Measurements from ENCODE around the gene CYB5A. TPM values are rescaled to one million over a fixed set of nuclear protein-coding genes. Genes with fewer than 3 reads are reported as not detected.

CYB5A gene
- total and polyA plus RNA-seq, 9 of the 15 experiments (the other 6 are each of a cell fraction or from before 2014, with no cell fraction given), result 11.9 to 22.6 (median 14.1) TPM

DNA sequence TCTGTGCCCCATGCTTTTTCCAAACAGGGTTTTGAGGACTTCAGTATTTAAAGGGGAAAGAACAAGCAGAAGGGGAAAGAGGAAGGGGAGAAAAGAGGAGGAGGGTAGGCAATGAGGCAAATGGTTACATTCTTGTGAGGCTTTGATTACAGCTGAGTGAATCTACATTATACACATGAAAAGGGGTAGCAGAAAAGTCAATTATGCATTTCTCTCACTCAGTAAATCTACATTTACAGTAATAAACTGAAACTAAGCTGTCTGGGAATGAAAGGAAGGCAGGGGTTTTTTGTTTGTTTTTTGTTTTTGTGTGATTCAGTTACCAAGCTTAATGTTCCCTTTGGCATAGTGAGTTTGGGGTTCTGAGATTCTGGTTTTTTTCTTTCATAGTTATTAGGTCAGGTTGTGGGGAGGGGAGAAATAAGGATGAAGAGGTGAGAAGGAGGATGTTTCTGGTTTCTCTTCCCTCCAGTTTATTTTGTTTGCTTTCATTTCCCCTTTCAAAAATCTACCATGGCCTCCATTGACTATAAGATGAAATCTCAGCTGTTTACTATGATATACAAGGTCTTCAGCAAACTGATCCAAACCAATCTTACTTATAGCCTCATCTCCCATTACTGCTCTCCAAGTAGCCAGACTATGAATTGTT lies 42.6 kb upstream of the CYB5A start (continued):
- TF ChIP-seq U2AF2 (optimal IDR thresholded peaks at IDR 0.05; ENCODE audit: low read depth, low read length), result no peak
- TF ChIP-seq NR1H2 (CRISPR knock-in tag; IDR thresholded peaks at IDR 0.05), result no peak
- TF ChIP-seq, protein P1, sequence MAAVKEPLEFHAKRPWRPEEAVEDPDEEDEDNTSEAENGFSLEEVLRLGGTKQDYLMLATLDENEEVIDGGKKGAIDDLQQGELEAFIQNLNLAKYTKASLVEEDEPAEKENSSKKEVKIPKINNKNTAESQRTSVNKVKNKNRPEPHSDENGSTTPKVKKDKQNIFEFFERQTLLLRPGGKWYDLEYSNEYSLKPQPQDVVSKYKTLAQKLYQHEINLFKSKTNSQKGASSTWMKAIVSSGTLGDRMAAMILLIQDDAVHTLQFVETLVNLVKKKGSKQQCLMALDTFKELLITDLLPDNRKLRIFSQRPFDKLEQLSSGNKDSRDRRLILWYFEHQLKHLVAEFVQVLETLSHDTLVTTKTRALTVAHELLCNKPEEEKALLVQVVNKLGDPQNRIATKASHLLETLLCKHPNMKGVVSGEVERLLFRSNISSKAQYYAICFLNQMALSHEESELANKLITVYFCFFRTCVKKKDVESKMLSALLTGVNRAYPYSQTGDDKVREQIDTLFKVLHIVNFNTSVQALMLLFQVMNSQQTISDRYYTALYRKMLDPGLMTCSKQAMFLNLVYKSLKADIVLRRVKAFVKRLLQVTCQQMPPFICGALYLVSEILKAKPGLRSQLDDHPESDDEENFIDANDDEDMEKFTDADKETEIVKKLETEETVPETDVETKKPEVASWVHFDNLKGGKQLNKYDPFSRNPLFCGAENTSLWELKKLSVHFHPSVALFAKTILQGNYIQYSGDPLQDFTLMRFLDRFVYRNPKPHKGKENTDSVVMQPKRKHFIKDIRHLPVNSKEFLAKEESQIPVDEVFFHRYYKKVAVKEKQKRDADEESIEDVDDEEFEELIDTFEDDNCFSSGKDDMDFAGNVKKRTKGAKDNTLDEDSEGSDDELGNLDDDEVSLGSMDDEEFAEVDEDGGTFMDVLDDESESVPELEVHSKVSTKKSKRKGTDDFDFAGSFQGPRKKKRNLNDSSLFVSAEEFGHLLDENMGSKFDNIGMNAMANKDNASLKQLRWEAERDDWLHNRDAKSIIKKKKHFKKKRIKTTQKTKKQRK (IDR thresholded peaks at IDR 0.05; ENCODE audit: borderline replicate concordance, low read depth, low read length), result no peak
- TF ChIP-seq, protein P2, sequence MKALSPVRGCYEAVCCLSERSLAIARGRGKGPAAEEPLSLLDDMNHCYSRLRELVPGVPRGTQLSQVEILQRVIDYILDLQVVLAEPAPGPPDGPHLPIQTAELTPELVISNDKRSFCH (CRISPR knock-in tag; IDR thresholded peaks at IDR 0.05), result no peak
- TF ChIP-seq, protein P2 (tag; IDR thresholded peaks at IDR 0.05), result no peak
- TF ChIP-seq, protein P3, sequence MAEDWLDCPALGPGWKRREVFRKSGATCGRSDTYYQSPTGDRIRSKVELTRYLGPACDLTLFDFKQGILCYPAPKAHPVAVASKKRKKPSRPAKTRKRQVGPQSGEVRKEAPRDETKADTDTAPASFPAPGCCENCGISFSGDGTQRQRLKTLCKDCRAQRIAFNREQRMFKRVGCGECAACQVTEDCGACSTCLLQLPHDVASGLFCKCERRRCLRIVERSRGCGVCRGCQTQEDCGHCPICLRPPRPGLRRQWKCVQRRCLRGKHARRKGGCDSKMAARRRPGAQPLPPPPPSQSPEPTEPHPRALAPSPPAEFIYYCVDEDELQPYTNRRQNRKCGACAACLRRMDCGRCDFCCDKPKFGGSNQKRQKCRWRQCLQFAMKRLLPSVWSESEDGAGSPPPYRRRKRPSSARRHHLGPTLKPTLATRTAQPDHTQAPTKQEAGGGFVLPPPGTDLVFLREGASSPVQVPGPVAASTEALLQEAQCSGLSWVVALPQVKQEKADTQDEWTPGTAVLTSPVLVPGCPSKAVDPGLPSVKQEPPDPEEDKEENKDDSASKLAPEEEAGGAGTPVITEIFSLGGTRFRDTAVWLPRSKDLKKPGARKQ (CRISPR knock-in tag; IDR thresholded peaks at IDR 0.05), result no peak
- TF ChIP-seq, protein P4, sequence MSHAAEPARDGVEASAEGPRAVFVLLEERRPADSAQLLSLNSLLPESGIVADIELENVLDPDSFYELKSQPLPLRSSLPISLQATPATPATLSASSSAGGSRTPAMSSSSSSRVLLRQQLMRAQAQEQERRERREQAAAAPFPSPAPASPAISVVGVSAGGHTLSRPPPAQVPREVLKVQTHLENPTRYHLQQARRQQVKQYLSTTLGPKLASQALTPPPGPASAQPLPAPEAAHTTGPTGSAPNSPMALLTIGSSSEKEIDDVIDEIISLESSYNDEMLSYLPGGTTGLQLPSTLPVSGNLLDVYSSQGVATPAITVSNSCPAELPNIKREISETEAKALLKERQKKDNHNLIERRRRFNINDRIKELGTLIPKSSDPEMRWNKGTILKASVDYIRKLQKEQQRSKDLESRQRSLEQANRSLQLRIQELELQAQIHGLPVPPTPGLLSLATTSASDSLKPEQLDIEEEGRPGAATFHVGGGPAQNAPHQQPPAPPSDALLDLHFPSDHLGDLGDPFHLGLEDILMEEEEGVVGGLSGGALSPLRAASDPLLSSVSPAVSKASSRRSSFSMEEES (CRISPR knock-in tag; IDR thresholded peaks at IDR 0.05), result no peak
